ENCODE measurements around the gene TTC7B.

DNA sequence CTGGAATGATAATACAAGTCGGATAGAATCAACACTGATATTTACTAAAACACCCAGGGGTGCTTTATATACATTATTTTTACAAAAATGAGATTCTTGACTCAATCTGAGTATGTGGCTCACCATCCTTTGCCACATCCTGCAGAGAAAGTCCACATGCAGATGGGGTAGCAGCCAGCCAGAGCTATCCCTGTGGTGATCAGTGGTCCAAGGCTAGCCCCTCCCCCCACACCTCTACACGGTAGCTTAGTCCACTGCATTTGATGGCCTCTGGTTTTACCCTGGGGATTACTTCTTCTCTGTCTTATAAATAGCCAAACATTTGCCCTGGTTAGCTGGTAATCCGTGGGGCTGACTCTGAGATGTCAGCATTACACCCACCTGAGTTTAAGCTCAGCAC, 28.1 kb upstream of the TTC7B start:
- TF ChIP-seq, protein P1, sequence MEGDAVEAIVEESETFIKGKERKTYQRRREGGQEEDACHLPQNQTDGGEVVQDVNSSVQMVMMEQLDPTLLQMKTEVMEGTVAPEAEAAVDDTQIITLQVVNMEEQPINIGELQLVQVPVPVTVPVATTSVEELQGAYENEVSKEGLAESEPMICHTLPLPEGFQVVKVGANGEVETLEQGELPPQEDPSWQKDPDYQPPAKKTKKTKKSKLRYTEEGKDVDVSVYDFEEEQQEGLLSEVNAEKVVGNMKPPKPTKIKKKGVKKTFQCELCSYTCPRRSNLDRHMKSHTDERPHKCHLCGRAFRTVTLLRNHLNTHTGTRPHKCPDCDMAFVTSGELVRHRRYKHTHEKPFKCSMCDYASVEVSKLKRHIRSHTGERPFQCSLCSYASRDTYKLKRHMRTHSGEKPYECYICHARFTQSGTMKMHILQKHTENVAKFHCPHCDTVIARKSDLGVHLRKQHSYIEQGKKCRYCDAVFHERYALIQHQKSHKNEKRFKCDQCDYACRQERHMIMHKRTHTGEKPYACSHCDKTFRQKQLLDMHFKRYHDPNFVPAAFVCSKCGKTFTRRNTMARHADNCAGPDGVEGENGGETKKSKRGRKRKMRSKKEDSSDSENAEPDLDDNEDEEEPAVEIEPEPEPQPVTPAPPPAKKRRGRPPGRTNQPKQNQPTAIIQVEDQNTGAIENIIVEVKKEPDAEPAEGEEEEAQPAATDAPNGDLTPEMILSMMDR (IDR thresholded peaks at IDR 0.05; ENCODE audit: extremely low read depth in 1 of 2, insufficient read depth in 1 of 2, low read depth in 1 of 2, low read length in 2 of 2): no peak
- TF ChIP-seq, protein P2, sequence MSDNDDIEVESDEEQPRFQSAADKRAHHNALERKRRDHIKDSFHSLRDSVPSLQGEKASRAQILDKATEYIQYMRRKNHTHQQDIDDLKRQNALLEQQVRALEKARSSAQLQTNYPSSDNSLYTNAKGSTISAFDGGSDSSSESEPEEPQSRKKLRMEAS (IDR thresholded peaks at IDR 0.05; ENCODE audit: insufficient read depth, insufficient read length): no peak
- no peak for TF ChIP-seq EZH2 (IDR thresholded peaks at IDR 0.05; ENCODE audit: borderline replicate concordance, low read depth, low read length, severe bottlenecking)
- no peak for TF ChIP-seq POLR2AphosphoS5 (IDR thresholded peaks at IDR 0.05; ENCODE audit: insufficient read depth, low read depth, low read length)

All from endothelial cell of umbilical vein (primary cell).